Stimulated activated CD8-positive, alpha-beta memory T cell treated with anti-CD3 and anti-CD28 coated beads, Interleukin-15, amount 100 ng/mL, for 48 hours (primary cell): ENCODE results near the gene MLANA.

ENCODE experiments used
- DNase-seq, 2 donors: peaks; one replicate each; pipeline ENCODE4 v3.0.0-alpha.2; 2020; ENCODE audit warnings: low read depth in 2 of 2

MLANA gene, protein sequence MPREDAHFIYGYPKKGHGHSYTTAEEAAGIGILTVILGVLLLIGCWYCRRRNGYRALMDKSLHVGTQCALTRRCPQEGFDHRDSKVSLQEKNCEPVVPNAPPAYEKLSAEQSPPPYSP

DNA sequence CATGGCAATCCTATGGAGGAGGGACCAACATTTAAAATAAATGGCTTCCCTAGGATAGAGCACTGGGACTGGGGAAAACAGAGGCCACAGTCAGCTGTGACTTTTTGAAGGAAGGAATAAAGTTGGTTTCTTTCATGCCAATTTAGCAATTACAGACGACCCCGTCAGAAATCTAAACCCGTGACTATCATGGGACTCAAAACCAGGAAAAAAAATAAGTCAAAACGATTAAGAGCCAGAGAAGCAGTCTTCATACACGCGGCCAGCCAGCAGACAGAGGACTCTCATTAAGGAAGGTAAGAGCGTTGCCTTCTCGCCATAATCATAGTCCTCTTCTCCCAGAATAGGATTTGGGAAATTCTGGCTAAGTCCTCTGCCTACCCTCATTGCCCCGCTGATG lies at the start of gene MLANA:
TSS of gene MLANA (plus strand) at position 249 of the 400 bp plus-strand sequence. CDS start 1,586 bp downstream, outside the sequence.
- no peak for DNase-seq

DNA sequence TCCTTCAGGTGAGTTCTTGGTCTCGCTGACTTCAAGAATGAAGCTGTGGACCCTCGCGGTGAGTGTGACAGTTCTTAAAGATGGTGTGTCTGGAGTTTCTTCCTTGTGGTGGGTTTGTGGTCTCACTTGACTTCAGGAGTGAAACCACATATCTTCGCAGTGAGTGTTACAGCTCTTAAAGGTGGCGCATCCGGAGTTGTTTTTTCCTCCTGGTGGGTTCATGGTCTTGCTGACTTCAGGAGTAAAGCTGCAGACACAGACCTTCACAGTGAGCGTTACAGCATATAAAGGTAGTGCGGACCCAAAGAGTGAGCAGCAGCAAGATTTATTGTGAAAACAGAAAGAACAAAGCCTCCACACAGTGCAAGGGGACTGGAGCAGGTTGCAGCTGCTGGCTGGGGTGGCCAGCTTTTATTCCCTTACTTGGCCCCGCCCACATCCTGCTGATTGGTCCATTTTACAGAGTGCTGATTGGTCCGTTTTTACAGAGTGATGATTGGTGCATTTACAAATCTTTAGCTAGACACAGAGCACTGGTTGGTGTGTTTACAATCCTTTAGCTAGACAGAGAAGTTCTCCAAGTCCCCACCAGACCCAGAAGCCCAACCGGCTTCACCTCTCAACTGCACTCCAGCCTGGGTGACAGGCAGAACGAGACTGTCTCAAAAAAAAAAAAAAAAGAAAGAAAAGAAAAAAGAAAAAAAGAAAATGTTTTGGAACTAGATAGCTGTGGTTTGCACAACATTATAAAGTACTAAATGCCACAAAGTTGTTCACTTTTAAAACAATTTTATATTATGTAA lies 48.7 kb upstream of the MLANA start:
- peak; percentile 48 to 50 for DNase-seq

DNA sequence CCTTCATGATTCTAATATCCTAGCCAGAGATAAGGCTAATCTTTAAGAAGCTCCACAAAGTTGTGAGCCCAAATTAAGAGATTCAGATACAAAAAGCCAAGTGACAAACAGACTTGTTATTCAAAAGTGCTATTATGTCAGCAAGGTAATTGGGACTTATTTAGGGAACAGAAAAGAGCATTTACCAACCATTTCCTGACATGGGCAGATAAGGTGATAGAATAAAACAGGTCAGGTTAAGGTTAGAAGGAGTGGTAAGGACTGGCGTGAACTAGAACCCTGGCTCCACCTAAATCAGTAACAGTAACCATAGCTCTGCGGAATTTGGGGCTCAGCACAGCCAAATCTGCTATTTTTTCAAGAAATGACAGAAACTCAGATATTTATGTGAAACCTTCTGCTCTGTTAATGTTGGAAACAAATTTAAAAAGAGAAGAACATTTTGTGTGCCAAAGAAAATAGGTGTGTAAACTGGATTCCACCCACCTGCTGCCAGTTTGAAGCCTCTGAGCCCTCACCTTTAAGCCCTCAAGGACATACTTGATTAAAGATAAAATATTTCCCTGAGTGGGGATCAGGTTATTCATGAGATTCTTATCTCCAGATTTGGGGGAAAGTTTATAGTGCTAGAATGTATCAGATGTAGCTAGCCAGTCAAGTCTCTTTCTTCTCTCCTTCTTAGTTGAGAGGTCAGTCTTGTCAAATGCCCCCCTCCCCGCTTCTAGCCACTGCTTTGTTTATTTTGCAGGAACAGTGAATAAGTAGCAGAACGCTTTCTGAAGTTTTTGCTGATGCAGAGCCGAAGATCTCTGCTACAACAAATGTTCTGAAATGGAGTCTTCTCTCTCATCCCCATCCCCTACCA lies 47.5 kb upstream of the MLANA start:
- no peak for DNase-seq

DNA sequence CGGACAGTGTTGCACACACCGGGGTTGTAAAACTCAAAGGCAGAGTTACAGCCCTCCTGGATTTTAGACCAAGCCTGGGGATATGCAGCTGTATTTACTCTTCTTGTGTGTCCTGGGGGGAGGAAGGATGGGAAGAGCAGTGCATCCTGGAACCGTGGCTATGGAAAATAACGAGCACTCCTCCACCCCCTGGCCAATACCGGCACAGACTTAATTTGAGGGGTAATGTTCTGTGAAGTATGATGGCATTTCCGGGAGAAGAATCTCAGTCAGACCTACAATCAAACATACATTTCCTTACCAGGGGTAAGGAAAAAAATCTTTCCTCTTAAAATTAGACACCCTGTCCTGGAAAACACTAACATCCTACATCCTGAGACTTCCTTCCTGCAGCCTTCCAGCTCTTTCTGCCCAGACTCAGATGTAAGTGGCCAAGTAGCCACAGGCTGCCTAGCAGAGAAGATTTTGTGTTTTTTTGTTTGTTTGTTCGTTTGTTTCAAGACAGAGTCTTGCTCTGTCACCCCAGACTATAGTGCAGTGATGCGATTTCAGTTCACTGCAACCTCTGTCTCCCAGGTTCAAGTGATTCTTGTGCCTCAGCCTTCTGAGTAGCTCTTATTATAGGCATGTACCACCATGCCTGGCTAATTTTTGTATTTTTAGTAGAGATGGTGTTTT lies 46.8 kb upstream of the MLANA start:
- no peak for DNase-seq

DNA sequence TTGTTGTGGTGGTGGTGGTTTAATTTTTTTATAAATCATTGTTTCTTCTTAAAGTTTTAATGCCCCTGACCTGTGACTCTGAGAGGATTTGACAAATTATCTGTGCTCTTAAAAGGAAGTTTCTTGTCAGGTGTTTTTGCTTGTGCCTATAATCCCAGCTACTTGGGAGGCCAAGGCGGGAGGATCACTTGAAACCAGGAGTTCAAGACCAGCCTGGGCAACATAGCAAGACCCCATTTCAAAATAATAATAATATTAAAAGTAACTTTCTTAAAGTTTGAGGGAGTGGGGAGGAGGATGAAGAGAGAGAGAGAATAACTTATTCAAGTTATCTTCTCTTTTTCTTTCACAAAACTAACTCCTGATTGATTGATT lies 45.5 kb upstream of the MLANA start:
- DNase-seq = no peak

DNA sequence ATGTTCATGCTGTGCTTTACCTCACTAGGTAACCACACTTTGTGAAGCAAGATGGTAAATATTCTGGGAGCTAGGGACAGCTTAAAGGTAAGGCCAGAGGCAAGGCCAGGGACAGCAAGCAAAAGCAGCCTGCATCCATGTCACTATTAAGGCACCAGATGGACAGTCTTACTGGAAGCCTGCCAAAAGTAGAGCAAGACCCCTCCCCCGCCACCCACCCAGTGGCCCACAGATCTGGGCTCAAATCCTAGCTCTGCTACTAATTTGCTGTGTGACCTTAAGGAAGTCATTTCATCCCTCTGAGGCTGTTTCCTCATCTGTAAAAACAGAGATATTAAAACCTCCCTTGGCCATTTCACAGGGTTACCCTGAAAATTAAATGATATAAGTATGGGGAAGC lies 44.6 kb upstream of the MLANA start:
- no peak for DNase-seq

DNA sequence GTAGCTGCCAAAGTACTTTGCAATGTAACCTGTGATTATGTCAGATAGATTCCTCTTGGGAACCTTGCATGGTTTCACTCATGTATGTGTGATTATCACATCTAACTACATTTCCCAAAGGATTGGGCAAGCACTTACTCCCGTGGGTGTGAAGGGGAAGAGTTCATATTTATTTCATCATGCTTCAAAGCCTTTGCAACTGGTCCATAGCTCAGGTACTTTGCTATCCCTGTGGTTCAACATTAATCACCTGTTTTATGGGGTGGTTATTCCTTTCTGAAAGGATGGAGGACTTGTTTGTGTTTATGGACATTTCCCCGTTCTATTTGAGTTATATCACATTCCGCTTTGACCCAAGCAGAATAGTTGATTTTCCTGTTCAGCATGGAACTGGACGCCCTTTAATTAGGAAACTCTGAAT lies 44.2 kb upstream of the MLANA start:
- DNase-seq = no peak

DNA sequence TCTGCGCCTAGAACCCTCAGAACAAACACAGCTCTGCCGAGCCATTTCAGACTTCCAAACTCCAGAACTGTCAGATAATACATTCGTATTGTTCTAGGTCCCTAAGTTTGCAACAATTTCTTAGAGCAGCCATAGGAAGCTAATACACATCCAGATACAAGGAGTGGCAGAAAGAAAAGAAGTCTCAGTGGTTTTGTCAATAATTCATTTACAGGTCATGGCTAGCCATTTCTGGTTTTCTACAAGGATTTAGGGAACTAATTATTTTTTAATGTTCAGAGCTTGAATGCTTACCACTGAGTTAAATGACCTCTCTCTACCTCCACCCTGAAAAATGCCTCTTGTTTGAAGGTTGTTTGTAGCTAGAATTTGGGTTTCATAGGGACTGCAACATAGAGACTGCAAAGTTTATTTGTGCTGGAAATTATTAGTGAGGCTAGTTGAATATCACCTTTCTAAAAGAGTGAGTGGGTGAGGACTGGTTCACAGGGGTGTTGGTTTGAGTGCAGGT lies 42.3 kb upstream of the MLANA start:
- no peak for DNase-seq

DNA sequence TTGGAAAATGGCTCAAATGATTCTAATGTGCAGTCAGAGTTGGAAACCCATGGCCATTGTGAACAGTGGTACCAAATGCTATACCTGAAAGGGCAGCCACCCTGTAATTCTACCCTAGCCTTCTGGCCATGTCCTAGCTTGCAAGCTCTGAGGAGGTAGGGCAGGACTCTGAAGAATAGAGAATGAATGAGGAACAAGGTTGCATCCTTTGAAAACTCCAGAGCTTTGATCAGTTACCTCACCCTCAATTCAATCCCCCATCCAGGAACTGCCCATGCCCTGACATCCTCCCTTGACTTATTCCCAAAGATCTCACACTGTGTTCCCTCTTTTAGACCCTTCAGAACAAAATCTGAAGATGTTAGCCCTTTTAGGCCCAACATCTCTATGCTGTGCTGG lies 40.0 kb upstream of the MLANA start:
- DNase-seq = no peak

DNA sequence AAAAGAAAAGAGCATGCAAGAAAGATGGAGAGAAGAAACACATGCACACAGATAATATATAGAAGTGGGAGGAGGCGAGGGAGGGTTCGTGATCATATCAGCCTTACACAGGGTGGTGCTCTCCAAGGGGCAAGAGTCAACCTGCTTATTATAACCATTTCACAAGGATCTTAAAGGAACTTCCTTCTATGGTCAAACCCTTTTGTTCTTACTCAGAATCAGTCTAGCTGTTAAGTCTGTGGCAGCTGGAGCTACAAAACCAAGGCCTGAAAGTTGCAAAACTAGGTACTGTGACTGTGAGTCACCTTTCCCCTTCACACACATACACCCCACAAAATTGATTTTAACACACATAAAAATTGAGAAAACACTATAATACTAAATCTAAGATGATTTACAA lies 39.2 kb upstream of the MLANA start:
- DNase-seq = peak in 1 of 2 donors; percentile 33

DNA sequence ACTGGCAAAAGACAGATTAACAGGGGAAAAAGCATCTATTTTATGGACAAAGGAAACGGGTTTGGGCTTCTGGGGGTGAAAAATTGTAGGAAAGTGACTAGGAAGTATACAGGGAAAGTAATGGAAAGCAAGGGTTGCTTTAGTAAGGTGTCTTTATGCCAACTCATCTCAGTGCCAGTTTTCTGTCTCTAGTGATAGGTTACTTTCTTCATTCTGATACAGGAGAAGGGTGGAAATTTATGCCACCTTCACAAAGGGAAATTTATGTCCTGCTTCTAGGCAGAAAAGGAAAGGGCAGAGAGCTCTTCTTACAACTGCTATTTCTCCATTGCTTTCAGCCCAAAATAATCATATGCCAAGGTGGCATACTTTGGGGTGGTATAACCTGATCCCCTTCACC lies 37.7 kb upstream of the MLANA start:
- no peak for DNase-seq

DNA sequence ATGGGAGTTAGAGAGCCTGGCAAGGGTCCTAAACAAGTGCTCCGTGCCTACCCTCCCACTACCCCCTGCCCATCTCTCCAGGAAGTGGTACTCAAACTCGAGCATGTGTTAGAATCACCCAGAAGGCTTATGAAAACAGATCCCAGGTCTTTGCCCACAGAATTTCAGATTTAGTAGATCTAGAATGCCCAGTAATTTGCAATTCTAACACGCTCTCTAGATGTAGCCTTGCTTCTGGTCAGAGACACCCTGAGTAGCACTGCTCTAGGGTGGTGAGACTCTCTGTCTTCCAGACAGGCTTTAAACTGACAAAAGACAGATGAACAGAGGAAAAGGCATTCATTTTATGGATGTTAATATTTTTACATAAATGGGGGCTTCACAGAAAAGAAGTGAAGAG lies 37.1 kb upstream of the MLANA start:
- no peak for DNase-seq

DNA sequence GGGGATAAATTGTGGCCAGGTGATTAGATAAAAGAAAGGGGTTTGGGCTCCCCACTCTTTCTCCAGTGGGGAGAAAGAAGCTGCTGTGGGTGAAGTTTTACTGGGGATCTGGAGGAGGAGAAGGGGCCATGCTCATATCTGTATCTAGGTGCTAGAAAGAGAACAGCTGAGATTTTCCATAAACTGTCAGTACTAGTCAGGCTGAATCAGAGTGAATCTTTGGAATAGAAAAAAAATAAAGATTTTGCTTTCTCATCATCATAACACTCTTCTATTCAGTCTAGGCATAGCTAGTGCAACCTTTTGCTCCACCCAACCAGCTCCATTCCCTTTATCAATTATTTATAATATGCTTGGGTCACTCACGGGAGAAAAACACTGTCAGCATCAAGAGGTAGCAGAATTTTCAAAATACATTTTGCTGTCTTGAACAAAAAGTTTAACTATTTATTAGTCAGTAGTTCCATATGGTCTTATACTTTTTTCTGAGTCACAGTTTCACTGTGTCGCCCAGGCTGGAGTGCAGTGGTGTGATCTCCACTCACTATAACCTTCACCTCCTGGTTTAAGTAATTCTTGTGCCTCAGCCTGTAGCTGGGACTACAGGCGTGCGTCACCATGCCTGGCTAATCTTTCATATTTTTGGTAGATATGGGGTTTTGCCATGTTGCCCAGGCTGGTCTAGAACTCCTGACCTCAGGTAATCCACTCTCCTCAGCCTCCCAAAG lies 36.5 kb upstream of the MLANA start:
- peak in 1 of 2 donors; percentile 32 for DNase-seq

DNA sequence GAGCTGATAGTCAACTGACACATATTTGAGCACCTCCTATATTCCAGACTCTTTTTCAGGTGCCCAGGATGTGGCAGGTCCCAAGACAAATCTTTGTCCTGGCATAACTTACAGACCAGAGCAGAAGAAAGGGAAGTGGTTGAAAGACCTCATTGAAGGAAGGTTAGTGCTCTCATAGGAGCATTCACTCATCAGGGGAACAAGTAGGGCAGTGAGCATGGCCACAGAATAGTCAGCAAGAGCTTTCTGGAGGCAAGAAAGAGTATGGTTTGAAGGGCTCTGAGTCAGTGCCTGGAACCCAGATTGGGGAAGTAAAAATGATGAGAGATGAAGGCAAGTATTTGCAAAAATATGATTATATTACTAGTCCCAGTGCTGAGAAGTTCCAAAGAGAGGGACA lies 32.8 kb upstream of the MLANA start:
- no peak for DNase-seq

DNA sequence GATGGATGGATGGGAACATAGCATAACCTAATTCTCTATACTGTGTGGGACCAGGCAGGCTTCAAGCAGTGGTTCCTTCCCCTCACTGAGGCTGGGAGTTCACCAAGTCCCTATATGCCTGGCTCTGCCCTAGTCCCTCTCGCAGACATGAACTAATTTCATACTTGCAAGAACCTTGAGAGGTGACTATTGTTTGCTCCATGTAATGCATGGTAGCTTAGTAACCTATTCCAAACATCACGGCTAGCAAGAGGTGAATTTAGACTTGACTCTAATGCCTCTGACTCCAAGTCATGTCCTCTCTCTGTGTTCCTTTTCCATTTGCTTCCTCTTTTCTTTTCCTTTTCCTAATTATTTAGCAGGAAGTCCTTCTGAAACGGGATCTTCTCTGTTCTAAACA lies 31.9 kb upstream of the MLANA start:
- DNase-seq = no peak

DNA sequence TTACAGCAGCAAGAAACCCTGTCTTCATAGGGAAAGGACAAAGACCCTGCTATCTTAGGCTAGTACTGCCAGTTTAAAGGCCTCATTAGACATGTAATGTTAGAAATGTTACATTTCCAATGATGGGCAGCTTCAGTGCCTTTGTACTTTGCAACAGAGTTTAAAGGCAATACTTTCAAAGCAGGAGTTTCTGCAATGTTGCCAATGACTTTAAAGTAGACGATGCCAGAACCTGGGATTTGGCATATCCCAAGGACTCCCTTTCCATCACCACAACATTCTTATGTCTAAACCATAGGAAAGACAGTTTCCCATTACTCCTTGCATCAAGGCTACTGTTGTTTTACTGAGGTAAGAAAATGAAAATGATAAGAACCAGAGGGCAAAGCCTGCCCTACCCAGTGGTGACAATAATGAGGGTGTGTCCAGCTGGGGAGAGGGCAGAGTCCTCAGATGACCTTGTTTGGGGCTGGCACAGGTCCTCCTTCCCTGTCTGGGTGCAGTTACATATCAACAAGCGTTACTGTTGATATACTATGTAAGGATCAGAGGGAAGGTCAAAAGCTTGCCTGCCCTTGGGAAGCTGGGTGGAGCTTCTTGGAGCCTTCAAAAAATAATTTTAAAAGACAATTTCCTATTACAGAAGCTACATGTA lies 27.5 kb upstream of the MLANA start:
- DNase-seq = no peak

DNA sequence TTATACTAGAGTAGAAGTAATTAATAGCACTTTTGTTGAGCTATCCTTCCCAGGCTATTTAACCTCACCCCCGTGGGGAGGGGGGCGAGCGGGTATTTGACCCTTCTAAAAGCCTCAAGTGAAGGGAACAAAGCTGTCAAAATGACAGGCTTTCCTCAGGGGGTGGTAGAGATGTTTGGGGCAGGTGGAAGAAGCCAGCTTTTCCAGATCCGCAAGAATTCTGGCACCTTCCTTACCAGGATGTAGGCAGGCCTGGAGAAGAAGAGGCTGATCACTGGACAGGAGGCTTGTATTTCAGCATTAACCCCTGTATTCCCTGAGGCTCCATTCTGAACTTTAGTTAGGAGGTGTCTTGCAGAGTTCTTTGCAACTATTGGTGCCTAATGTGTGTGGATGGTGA lies 26.2 kb upstream of the MLANA start:
- DNase-seq = no peak

DNA sequence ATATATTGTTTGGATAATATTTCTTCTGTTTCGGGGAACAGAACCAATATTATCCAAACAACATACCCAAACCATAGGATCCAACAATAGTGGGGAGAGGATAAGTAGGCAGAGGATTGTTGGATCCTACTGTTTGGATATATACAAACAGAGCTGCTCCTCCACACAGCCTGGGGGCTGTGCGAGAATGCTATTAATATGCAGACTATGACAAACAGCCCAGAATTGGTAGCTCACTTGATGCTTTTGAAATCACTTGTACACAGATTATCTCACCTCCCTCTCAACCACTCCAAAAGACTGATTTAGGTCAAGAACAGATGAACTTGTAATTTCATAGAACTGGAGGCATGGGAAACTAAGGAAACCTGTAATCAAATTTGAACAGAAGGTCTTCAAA lies 24.4 kb upstream of the MLANA start:
- no peak for DNase-seq

DNA sequence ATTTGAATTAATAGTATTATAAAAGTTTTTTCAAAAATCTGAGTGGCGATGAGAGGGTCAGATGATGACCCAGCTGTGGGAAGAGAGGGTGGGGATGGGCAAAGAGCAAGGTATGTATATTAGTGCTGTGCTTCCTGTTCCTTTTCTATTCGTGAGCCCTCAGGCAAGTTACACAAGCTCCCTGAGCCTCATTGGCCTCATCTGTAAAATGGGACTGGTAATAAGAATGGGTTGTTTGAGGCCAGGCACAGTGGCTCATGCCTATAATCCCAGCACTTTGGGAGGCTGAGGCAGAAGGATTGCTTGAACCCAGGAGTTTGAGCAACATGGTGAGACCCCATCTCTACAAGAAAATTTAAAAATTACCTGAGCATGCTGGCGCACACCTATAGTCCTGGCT lies 24.0 kb upstream of the MLANA start:
- no peak for DNase-seq

DNA sequence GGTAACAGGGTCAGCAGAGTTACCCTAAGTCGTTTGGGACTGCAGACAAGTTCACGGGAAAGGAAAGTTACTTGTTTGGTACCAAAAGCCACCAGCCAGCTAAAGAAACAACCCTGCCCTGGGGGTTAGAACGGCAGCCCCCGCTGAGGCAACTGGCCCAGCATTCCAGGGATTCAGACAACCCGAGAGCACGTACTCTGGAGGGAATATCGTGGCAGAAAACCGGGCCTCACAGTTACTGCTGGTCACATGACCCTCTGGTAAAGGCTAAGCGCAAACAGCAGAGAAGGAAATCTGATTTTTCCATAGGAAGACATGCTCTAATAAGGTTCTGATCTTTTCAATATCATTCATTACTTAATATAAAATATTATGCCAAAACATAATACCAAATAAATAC lies 22.5 kb upstream of the MLANA start:
- no peak for DNase-seq
